ENCODE results near the gene SLC16A13.

The SLC16A13 gene

GRCh38 chr17:7023576-7024401, 12.0 kb upstream of the SLC16A13 start:
- H3K4me3 ChIP-seq (replicated peaks; ENCODE audit: low read depth, low read length): peak overlapping the region; percentile 39
- TF ChIP-seq, protein P1, sequence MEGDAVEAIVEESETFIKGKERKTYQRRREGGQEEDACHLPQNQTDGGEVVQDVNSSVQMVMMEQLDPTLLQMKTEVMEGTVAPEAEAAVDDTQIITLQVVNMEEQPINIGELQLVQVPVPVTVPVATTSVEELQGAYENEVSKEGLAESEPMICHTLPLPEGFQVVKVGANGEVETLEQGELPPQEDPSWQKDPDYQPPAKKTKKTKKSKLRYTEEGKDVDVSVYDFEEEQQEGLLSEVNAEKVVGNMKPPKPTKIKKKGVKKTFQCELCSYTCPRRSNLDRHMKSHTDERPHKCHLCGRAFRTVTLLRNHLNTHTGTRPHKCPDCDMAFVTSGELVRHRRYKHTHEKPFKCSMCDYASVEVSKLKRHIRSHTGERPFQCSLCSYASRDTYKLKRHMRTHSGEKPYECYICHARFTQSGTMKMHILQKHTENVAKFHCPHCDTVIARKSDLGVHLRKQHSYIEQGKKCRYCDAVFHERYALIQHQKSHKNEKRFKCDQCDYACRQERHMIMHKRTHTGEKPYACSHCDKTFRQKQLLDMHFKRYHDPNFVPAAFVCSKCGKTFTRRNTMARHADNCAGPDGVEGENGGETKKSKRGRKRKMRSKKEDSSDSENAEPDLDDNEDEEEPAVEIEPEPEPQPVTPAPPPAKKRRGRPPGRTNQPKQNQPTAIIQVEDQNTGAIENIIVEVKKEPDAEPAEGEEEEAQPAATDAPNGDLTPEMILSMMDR (IDR thresholded peaks at IDR 0.05; ENCODE audit: low read length, missing control alignments): no peak
- peak; percentile 92 for DNase-seq (ENCODE audit: low read depth)

- TF ChIP-seq, protein P1 (IDR thresholded peaks at IDR 0.05; ENCODE audit: low read length, missing control alignments): no peak
- no peak overlapping the region for H3K4me3 ChIP-seq (replicated peaks; ENCODE audit: low read depth, low read length)
- no peak for DNase-seq (ENCODE audit: low read depth)
Observed at GRCh38 chr17:7024402-7024785, 11.4 kb upstream of the SLC16A13 start.

GRCh38 chr17:7025245-7025644, 10.6 kb upstream of the SLC16A13 start:
- H3K4me3 ChIP-seq (replicated peaks; ENCODE audit: low read depth, low read length): no peak overlapping the region
- TF ChIP-seq, protein P1 (IDR thresholded peaks at IDR 0.05; ENCODE audit: low read length, missing control alignments): no peak
- no peak for DNase-seq (ENCODE audit: low read depth)

DNA sequence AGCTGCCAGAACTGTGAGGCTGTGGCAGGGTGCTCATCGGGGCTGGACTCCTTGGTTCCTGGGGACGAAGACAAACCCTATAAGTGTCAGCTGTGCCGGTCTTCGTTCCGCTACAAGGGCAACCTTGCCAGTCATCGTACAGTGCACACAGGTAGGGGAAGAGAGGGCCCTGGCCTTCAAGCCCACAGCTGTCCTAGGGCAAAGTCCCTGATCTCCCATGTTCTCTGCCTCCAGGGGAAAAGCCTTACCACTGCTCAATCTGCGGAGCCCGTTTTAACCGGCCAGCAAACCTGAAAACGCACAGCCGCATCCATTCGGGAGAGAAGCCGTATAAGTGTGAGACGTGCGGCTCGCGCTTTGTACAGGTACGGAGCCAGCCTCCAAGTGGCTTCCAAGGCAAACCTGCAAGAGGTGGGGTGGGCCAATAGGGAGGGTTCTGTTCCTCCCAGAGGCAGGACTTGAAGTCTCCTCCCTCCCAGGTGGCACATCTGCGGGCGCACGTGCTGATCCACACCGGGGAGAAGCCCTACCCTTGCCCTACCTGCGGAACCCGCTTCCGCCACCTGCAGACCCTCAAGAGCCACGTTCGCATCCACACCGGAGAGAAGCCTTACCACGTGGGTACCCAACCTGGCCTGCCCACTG, 9.2 kb upstream of the SLC16A13 start:
- no peak overlapping the region for H3K4me3 ChIP-seq (replicated peaks; ENCODE audit: low read depth, low read length)
- TF ChIP-seq, protein P1 (IDR thresholded peaks at IDR 0.05; ENCODE audit: low read length, missing control alignments): no peak
- DNase-seq (ENCODE audit: low read depth): no peak

DNA sequence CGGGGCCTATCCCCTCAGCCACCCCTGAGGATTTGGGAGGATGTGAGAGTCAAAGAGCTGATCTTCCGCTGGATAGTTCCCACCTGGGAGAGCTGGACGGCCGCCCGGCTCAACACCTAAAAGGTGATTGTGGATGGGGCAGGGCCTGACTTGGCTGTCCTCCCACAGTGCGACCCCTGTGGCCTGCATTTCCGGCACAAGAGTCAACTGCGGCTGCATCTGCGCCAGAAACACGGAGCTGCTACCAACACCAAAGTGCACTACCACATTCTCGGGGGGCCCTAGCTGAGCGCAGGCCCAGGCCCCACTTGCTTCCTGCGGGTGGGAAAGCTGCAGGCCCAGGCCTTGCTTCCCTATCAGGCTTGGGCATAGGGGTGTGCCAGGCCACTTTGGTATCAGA, 8.5 kb upstream of the SLC16A13 start:
- no peak for DNase-seq (ENCODE audit: low read depth)
- no peak overlapping the region for H3K4me3 ChIP-seq (replicated peaks; ENCODE audit: low read depth, low read length)
- TF ChIP-seq, protein P1 (IDR thresholded peaks at IDR 0.05; ENCODE audit: low read length, missing control alignments): no peak

GRCh38 chr17:7029096-7029495, 6.7 kb upstream of the SLC16A13 start:
- TF ChIP-seq, protein P1 (IDR thresholded peaks at IDR 0.05; ENCODE audit: low read length, missing control alignments): no peak
- no peak for DNase-seq (ENCODE audit: low read depth)
- H3K4me3 ChIP-seq (replicated peaks; ENCODE audit: low read depth, low read length): no peak overlapping the region

Measured in fibroblast of pulmonary artery (primary cell).